ENCODE data around the gene ANO10.
"Not testable (repeated sequence)": the region's sequence is repeated elsewhere in the genome, so short reads cannot be mapped to it uniquely, and the experiment has no call there.

The ANO10 gene

GRCh38 chr3:43621656-43622432, at the start of gene ANO10:
Gene ANO10, minus strand, starts transcription at chr3:43622011. Its CDS starts 16,159 bp downstream, at chr3:43605852.
- H3K27me3 Mint-ChIP-seq = no peaks in the 10 kb centered on the region
- H3K36me3 Mint-ChIP-seq (ENCODE audit: low read depth) = no peaks in the 10 kb centered on the region
- no peaks in the 10 kb centered on the region for H3K9me3 Mint-ChIP-seq
- H3K4me1 Mint-ChIP-seq (ENCODE audit: low read depth) = peaks cover 19% of the 10 kb centered on the region
- peak within 1 kb of the TSS; percentile 88 for H3K27ac Mint-ChIP-seq
- H3K4me3 Mint-ChIP-seq = peak within 1 kb of the TSS; percentile 82

- Mint-ChIP-seq H3K36me3 (ENCODE audit: low read depth) (no peaks in the 10 kb centered on the region), H3K27me3 (peaks cover 24% of the 10 kb centered on the region), H3K4me3 (no peak overlapping the region), H3K9me3 (no peaks in the 10 kb centered on the region), H3K27ac (no peak overlapping the region), H3K4me1 (ENCODE audit: low read depth) (no peaks in the 10 kb centered on the region)
Measured at GRCh38 chr3:43670635-43671522, 49.1 kb upstream of the ANO10 start.

- not testable (repeated sequence) for H3K4me1 Mint-ChIP-seq (ENCODE audit: low read depth); H3K4me3 Mint-ChIP-seq; H3K9me3 Mint-ChIP-seq; H3K27ac Mint-ChIP-seq; H3K36me3 Mint-ChIP-seq (ENCODE audit: low read depth)
- H3K27me3 Mint-ChIP-seq = peaks cover 44% of the 10 kb centered on the region
Measured at GRCh38 chr3:43665011-43665410, 43.2 kb upstream of the ANO10 start.

- not testable (repeated sequence) for H3K27ac Mint-ChIP-seq
Measured at GRCh38 chr3:43661376-43661775, 39.6 kb upstream of the ANO10 start.

GRCh38 chr3:43659250-43659880, 37.6 kb upstream of the ANO10 start:
- H3K4me1 Mint-ChIP-seq (ENCODE audit: low read depth) = no peaks in the 10 kb centered on the region
- no peak overlapping the region for H3K27ac Mint-ChIP-seq
- H3K27me3 Mint-ChIP-seq = peaks cover 18% of the 10 kb centered on the region
- no peaks in the 10 kb centered on the region for H3K9me3 Mint-ChIP-seq
- no peaks in the 10 kb centered on the region for H3K36me3 Mint-ChIP-seq (ENCODE audit: low read depth)
- H3K4me3 Mint-ChIP-seq = no peak overlapping the region

More at GRCh38 chr3:43661376-43661775, 39.6 kb upstream of the ANO10 start:
- H3K4me1 Mint-ChIP-seq (ENCODE audit: low read depth); H3K9me3 Mint-ChIP-seq; H3K36me3 Mint-ChIP-seq (ENCODE audit: low read depth); H3K4me3 Mint-ChIP-seq: not testable (repeated sequence)
- H3K27me3 Mint-ChIP-seq = peaks cover 29% of the 10 kb centered on the region

- H3K9me3 Mint-ChIP-seq; H3K4me3 Mint-ChIP-seq; H3K36me3 Mint-ChIP-seq (ENCODE audit: low read depth); H3K4me1 Mint-ChIP-seq (ENCODE audit: low read depth); H3K27me3 Mint-ChIP-seq; H3K27ac Mint-ChIP-seq: not testable (repeated sequence)
Measured at GRCh38 chr3:43656390-43656789, 34.6 kb upstream of the ANO10 start.

GRCh38 chr3:43650345-43650744, 28.5 kb upstream of the ANO10 start:
- peaks cover 17% of the 10 kb centered on the region for H3K27me3 Mint-ChIP-seq
- H3K27ac Mint-ChIP-seq = no peak overlapping the region
- H3K9me3 Mint-ChIP-seq = no peaks in the 10 kb centered on the region
- H3K4me1 Mint-ChIP-seq (ENCODE audit: low read depth) = no peaks in the 10 kb centered on the region
- no peak overlapping the region for H3K4me3 Mint-ChIP-seq
- H3K36me3 Mint-ChIP-seq (ENCODE audit: low read depth) = no peaks in the 10 kb centered on the region

GRCh38 chr3:43649365-43649968, 27.7 kb upstream of the ANO10 start:
- H3K27me3 Mint-ChIP-seq = peaks cover 17% of the 10 kb centered on the region
- H3K9me3 Mint-ChIP-seq = no peaks in the 10 kb centered on the region
- no peaks in the 10 kb centered on the region for H3K4me1 Mint-ChIP-seq (ENCODE audit: low read depth)
- no peak overlapping the region for H3K27ac Mint-ChIP-seq
- no peak overlapping the region for H3K4me3 Mint-ChIP-seq
- H3K36me3 Mint-ChIP-seq (ENCODE audit: low read depth) = no peaks in the 10 kb centered on the region

- H3K4me1 Mint-ChIP-seq (ENCODE audit: low read depth) = no peaks in the 10 kb centered on the region
- no peaks in the 10 kb centered on the region for H3K36me3 Mint-ChIP-seq (ENCODE audit: low read depth)
- peaks cover 19% of the 10 kb centered on the region for H3K27me3 Mint-ChIP-seq
- no peak overlapping the region for H3K4me3 Mint-ChIP-seq
- H3K9me3 Mint-ChIP-seq = no peaks in the 10 kb centered on the region
- H3K27ac Mint-ChIP-seq = no peak overlapping the region
Measured at GRCh38 chr3:43648957-43649356, 27.1 kb upstream of the ANO10 start.

- peaks cover 21% of the 10 kb centered on the region for H3K27me3 Mint-ChIP-seq
- no peaks in the 10 kb centered on the region for H3K4me1 Mint-ChIP-seq (ENCODE audit: low read depth)
- H3K27ac Mint-ChIP-seq = no peak overlapping the region
- H3K4me3 Mint-ChIP-seq = no peak overlapping the region
- H3K9me3 Mint-ChIP-seq = no peaks in the 10 kb centered on the region
- no peaks in the 10 kb centered on the region for H3K36me3 Mint-ChIP-seq (ENCODE audit: low read depth)
Measured at GRCh38 chr3:43647331-43648166, 25.7 kb upstream of the ANO10 start.

- no peak overlapping the region for H3K27ac Mint-ChIP-seq
- no peaks in the 10 kb centered on the region for H3K9me3 Mint-ChIP-seq
- no peaks in the 10 kb centered on the region for H3K4me1 Mint-ChIP-seq (ENCODE audit: low read depth)
- no peaks in the 10 kb centered on the region for H3K36me3 Mint-ChIP-seq (ENCODE audit: low read depth)
- H3K27me3 Mint-ChIP-seq = peaks cover 17% of the 10 kb centered on the region
- H3K4me3 Mint-ChIP-seq = no peak overlapping the region
Measured at GRCh38 chr3:43644443-43644842, 22.6 kb upstream of the ANO10 start.

GRCh38 chr3:43641306-43642114, 19.7 kb upstream of the ANO10 start:
- Mint-ChIP-seq H3K4me3 (no peak overlapping the region), H3K36me3 (ENCODE audit: low read depth) (no peaks in the 10 kb centered on the region), H3K4me1 (ENCODE audit: low read depth) (peaks cover 6% of the 10 kb centered on the region), H3K27me3 (peaks cover 13% of the 10 kb centered on the region), H3K9me3 (no peaks in the 10 kb centered on the region), H3K27ac (no peak overlapping the region)

- Mint-ChIP-seq H3K4me3 (no peak overlapping the region), H3K4me1 (ENCODE audit: low read depth) (peaks cover 6% of the 10 kb centered on the region), H3K27me3 (peaks cover 9% of the 10 kb centered on the region), H3K27ac (no peak overlapping the region), H3K36me3 (ENCODE audit: low read depth) (no peaks in the 10 kb centered on the region), H3K9me3 (no peaks in the 10 kb centered on the region)
Measured at GRCh38 chr3:43640681-43641080, 18.9 kb upstream of the ANO10 start.

All from stimulated activated naive CD8-positive, alpha-beta T cell treated with anti-CD3 and anti-CD28 coated beads, Interleukin-15, Interleukin-2, amounts not matched to agents 100 ng/mL and 50 ng/mL, for 24 hours (primary cell).